Prostate gland (tissue), 2 donors: ENCODE results near the gene SHLD2. TPM values are rescaled to one million over a fixed set of nuclear protein-coding genes. Genes with fewer than 3 reads are reported as not detected.

Source experiments
- DNase-seq: peaks from one replicate; pipeline ENCODE4 v3.0.0-alpha.2; 2019; ENCODE audit warnings: low spot score
- H3K27ac ChIP-seq, 2 donors: fragments of 200-600 bp; sonication (generic); 2 replicates each; pipeline ENCODE4 v1.5.1; 2017 to 2019
- H3K27me3 ChIP-seq: fragments of 200-600 bp; sonication (generic); replicated peaks from 2 replicates; pipeline ENCODE4 v1.5.1; 2019; ENCODE audit not compliant: insufficient read depth
- H3K36me3 ChIP-seq, 2 donors: fragments of 200-600 bp; sonication (generic); 1 replicate in 1 of 2; 2 replicates in 1 of 2; pipeline versions ENCODE4 v1.5.1 to v1.8.1; 2017 to 2019
- H3K4me1 ChIP-seq: fragments of 200-600 bp; sonication (generic); replicated peaks from 2 replicates; pipeline ENCODE4 v1.5.1; 2019
- H3K4me3 ChIP-seq, 2 donors: fragments of 200-600 bp; sonication (generic); 2 replicates each; pipeline ENCODE4 v1.5.1; 2017 to 2019
- H3K9me3 ChIP-seq: fragments of 200-600 bp; sonication (generic); 2 replicates; pipeline ENCODE4 v1.5.1; 2017
- POLR2A ChIP-seq: fragments of 450-650 bp; IDR thresholded peaks from one replicate; pipeline ENCODE4 v1.6.1; 2016; ENCODE audit warnings: antibody characterized with exemption, mild to moderate bottlenecking
- POLR2AphosphoS5 ChIP-seq: sonication (generic); formaldehyde crosslinking; IDR thresholded peaks from one replicate; pipeline ENCODE4 v1.6.1; 2017; ENCODE audit warnings: antibody characterized with exemption
- WGBS: methylation state at CpG from one replicate; pipeline ENCODE4 v1.1.5; 2018; 5-methylcytosine and 5-hydroxymethylcytosine counted together
- intact Hi-C: fragments of 100-400 bp; cut with DNase I; formaldehyde crosslinking; loops from one replicate; pipeline ENCODE4 v1.14.2; 2022
- total RNA-seq, 2 donors: library from RNA; depleted of rRNA; stranded (reverse); fragments of >200 nt; gene quantifications; one replicate each; pipeline ENCODE4 v1.1.0, GENCODE V29; 2016
- TF ChIP-seq, protein P1 (sequence below), 4 experiments: fragments of 200-600 bp in 2 of 4; fragments of 450-650 bp in 2 of 4; sonication (generic) in 2 of 4; IDR thresholded peaks; 1 replicate in 3 of 4; 2 replicates in 1 of 4; pipeline ENCODE4 v1.5.1; 2016 to 2019; ENCODE audit warnings: antibody characterized with exemption in 4 of 4, mild to moderate bottlenecking in 2 of 4, moderate library complexity in 2 of 4

The SHLD2 gene
- 10 to 100 TPM; 25.2 to 43.5 TPM for total RNA-seq

GRCh38 chr10:87094373-87095235 lies at the start of gene SHLD2, which contains the start of gene GLUD1:
TSS of gene SHLD2 (plus strand) at chr10:87095206. CDS start at chr10:87151355, 56,149 bp downstream.
TSS of gene GLUD1 (minus strand) at chr10:87094843. CDS start at chr10:87094769, 74 bp downstream.
- H3K36me3 ChIP-seq: no peaks in the 10 kb centered on the region
- peak; percentile 95 for DNase-seq
- no peaks in the 10 kb centered on the region for H3K9me3 ChIP-seq
- H3K27me3 ChIP-seq: no peaks in the 10 kb centered on the region
- H3K27ac ChIP-seq: peak within 1 kb of the TSS; percentile 94 to 96
- H3K4me1 ChIP-seq: no peaks in the 10 kb centered on the region
- H3K4me3 ChIP-seq: peak within 1 kb of the TSS; percentile 83 to 86
- TF ChIP-seq, protein P1, sequence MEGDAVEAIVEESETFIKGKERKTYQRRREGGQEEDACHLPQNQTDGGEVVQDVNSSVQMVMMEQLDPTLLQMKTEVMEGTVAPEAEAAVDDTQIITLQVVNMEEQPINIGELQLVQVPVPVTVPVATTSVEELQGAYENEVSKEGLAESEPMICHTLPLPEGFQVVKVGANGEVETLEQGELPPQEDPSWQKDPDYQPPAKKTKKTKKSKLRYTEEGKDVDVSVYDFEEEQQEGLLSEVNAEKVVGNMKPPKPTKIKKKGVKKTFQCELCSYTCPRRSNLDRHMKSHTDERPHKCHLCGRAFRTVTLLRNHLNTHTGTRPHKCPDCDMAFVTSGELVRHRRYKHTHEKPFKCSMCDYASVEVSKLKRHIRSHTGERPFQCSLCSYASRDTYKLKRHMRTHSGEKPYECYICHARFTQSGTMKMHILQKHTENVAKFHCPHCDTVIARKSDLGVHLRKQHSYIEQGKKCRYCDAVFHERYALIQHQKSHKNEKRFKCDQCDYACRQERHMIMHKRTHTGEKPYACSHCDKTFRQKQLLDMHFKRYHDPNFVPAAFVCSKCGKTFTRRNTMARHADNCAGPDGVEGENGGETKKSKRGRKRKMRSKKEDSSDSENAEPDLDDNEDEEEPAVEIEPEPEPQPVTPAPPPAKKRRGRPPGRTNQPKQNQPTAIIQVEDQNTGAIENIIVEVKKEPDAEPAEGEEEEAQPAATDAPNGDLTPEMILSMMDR (IDR thresholded peaks at IDR 0.05): peak in 2 of 4 experiments; percentile 27 to 31
- peak; percentile 68 for TF ChIP-seq POLR2AphosphoS5
- peak; percentile 69 for TF ChIP-seq POLR2A
- WGBS: 0% methylated on average over 37 of the region's 111 CpGs
- intact Hi-C loops: loop anchor here (2.0 to 10.0 kb wide), 2 partner anchors 124 to 410 kb away; no protein-coding TSS in a partner anchor

- Histone ChIP-seq H3K4me3 (no peak overlapping the region), H3K4me1 (no peaks in the 10 kb centered on the region), H3K27ac (no peak overlapping the region), H3K36me3 (no peaks in the 10 kb centered on the region), H3K27me3 (no peaks in the 10 kb centered on the region), H3K9me3 (no peaks in the 10 kb centered on the region)
- intact Hi-C loops: no loop called here
- no peak for DNase-seq
- WGBS: 99% methylated on average over 6 of the region's 6 CpGs
- TF ChIP-seq POLR2A (no peak), POLR2AphosphoS5 (no peak)
- TF ChIP-seq, protein P1 (IDR thresholded peaks at IDR 0.05): no peak
Measured at GRCh38 chr10:87045434-87045938, 49.5 kb upstream of the SHLD2 start.

GRCh38 chr10:87053111-87053510 lies 41.9 kb upstream of the SHLD2 start:
- peaks cover 8% of the 10 kb centered on the region for H3K4me1 ChIP-seq
- H3K36me3 ChIP-seq: peaks cover 10 to 19% of the 10 kb centered on the region in 2 donors
- peak; percentile 78 for DNase-seq
- H3K27me3 ChIP-seq: no peaks in the 10 kb centered on the region
- 37% methylated on average over 3 of the region's 3 CpGs for WGBS
- H3K9me3 ChIP-seq: no peaks in the 10 kb centered on the region
- H3K4me3 ChIP-seq: no peak overlapping the region
- peak overlapping the region; percentile 8 to 65 for H3K27ac ChIP-seq
- intact Hi-C loops: no loop called here
- TF ChIP-seq, protein P1 (IDR thresholded peaks at IDR 0.05): no peak
- TF ChIP-seq POLR2AphosphoS5: peak; percentile 87

DNA sequence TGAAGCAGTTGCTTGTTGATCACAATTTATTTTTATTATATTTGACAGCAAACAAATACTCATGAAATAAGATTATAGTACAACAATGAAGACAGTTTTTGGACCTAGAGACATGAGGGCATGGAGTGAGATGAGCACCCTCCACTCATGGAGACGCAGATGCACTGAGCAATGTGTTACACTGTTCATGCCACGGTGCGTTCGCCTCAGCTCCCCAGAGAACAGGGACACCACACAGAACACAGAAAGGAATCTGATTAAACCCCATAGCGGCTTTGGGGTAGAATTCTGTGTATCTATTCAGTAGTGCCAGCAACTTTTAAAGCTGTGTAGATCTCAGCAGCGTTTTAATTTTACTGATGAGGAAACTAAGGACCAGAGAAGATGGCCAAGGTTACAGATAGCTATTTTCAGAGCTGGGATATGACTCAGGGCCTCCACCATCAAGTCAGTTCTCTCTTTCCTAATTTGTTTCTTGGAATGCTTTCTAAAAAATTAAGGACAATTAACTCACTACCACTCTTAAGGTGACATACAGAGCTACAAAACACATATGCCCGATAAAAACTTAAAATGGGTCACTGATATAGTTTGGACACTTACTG lies 41.3 kb upstream of the SHLD2 start:
- Histone ChIP-seq H3K9me3 (no peaks in the 10 kb centered on the region), H3K27ac (peak overlapping the region in 1 of 2 donors; percentile 65), H3K4me3 (no peak overlapping the region), H3K4me1 (peaks cover 8% of the 10 kb centered on the region), H3K27me3 (no peaks in the 10 kb centered on the region), H3K36me3 (peaks cover 10 to 25% of the 10 kb centered on the region in 2 donors)
- TF ChIP-seq POLR2A: no peak
- intact Hi-C loops: no loop called here
- 94% methylated on average over 7 of the region's 7 CpGs for WGBS
- DNase-seq: no peak
